RCC 7860 (cell line): ENCODE measurements around the gene SIM1.

Experiments
- DNase-seq: peaks from one replicate; pipeline ENCODE4 v3.0.0-alpha.2; 2015; ENCODE audit warnings: low spot score
- FAIRE-seq: peaks from 2 replicates; lab custom pipeline; 2012; peaks lifted over from hg19 to GRCh38; lab: Jason Lieb, UNC

Gene SIM1

GRCh38 chr6:100427452-100427851 lies 37.3 kb downstream of the SIM1 start:
- DNase-seq (no peak), FAIRE-seq (no peak)

GRCh38 chr6:100426744-100427338 lies 37.9 kb downstream of the SIM1 start:
- no peak for FAIRE-seq
- DNase-seq, result no peak

- FAIRE-seq (no peak), DNase-seq (peak; percentile 17)
Measured at GRCh38 chr6:100426241-100426640, 38.5 kb downstream of the SIM1 start.

- FAIRE-seq (no peak), DNase-seq (no peak)
Measured at GRCh38 chr6:100420711-100421110, 44.0 kb downstream of the SIM1 start.

GRCh38 chr6:100417036-100417435 lies 47.7 kb downstream of the SIM1 start:
- no peak for DNase-seq
- no peak for FAIRE-seq

GRCh38 chr6:100415768-100416167 lies 49.0 kb downstream of the SIM1 start:
- no peak for DNase-seq
- no peak for FAIRE-seq

- DNase-seq (no peak), FAIRE-seq (no peak)
Measured at GRCh38 chr6:100412872-100413271, 51.8 kb downstream of the SIM1 start.

GRCh38 chr6:100404051-100404450 lies 60.7 kb downstream of the SIM1 start:
- DNase-seq (no peak), FAIRE-seq (no peak)

- FAIRE-seq (no peak), DNase-seq (no peak)
Measured at GRCh38 chr6:100393493-100393892, 71.2 kb downstream of the SIM1 start.

- FAIRE-seq, result no peak
- no peak for DNase-seq
Measured at GRCh38 chr6:100392423-100392822, 72.3 kb downstream of the SIM1 start.

- FAIRE-seq, result no peak
- DNase-seq, result no peak
Measured at GRCh38 chr6:100388868-100389519, 75.7 kb downstream of the SIM1 start.

- DNase-seq, result no peak
- FAIRE-seq, result no peak
Measured at GRCh38 chr6:100382767-100383195, 81.9 kb downstream of the SIM1 start.

- DNase-seq (no peak), FAIRE-seq (no peak)
Measured at GRCh38 chr6:100382031-100382430, 82.7 kb downstream of the SIM1 start.

- DNase-seq (no peak), FAIRE-seq (no peak)
Measured at GRCh38 chr6:100381111-100381510, 83.6 kb downstream of the SIM1 start.

GRCh38 chr6:100379386-100379785 lies 85.3 kb downstream of the SIM1 start:
- FAIRE-seq (no peak), DNase-seq (no peak)

GRCh38 chr6:100378576-100378975 lies 86.1 kb downstream of the SIM1 start:
- DNase-seq (no peak), FAIRE-seq (no peak)

- DNase-seq (no peak), FAIRE-seq (no peak)
Measured at GRCh38 chr6:100376103-100376502, 88.6 kb downstream of the SIM1 start.

GRCh38 chr6:100372326-100373091 lies 92.2 kb downstream of the SIM1 start:
- no peak for FAIRE-seq

GRCh38 chr6:100371591-100371990 lies 93.1 kb downstream of the SIM1 start:
- FAIRE-seq (no peak), DNase-seq (no peak)

More at GRCh38 chr6:100372326-100373091, 92.2 kb downstream of the SIM1 start:
- DNase-seq, result no peak

- DNase-seq (no peak), FAIRE-seq (peak; percentile 18)
Measured at GRCh38 chr6:100370265-100370664, 94.5 kb downstream of the SIM1 start.

- DNase-seq (peak; percentile 75), FAIRE-seq (peak; percentile 18)
Measured at GRCh38 chr6:100366419-100366818, 98.3 kb downstream of the SIM1 start.

GRCh38 chr6:100363651-100364050 lies 101.1 kb downstream of the SIM1 start:
- no peak for FAIRE-seq
- no peak for DNase-seq
